Neuron (in vitro differentiated cells): ENCODE results near the gene FRMPD4.

Experiments used
- H2AFZ ChIP-seq: one replicate; pipeline ENCODE4 v1.6.1; 2013; ENCODE audit warnings: low read depth, mild to moderate bottlenecking, inconsistent platforms, low read length, moderate library complexity
- H3K27me3 ChIP-seq: one replicate; pipeline ENCODE4 v1.6.1; 2013; ENCODE audit warnings: low read length; ENCODE audit not compliant: insufficient read depth
- H3K36me3 ChIP-seq: one replicate; pipeline ENCODE4 v1.6.1; 2013; ENCODE audit warnings: low read length; ENCODE audit not compliant: insufficient read depth
- H3K4me1 ChIP-seq: one replicate; pipeline ENCODE4 v1.6.1; 2013; ENCODE audit warnings: low read length; ENCODE audit not compliant: insufficient read depth
- H3K4me3 ChIP-seq: 2 replicates; pipeline ENCODE4 v1.5.1; 2013; ENCODE audit warnings: mild to moderate bottlenecking, low read length, moderate library complexity
- H3K9me3 ChIP-seq: one replicate; pipeline ENCODE4 v1.6.1; 2013; ENCODE audit warnings: low read length

The FRMPD4 gene

GRCh38 chrX:12648995-12649394, 510.7 kb downstream of the FRMPD4 start:
- Histone ChIP-seq H3K36me3 (no peaks in the 10 kb centered on the region), H3K9me3 (no peaks in the 10 kb centered on the region), H2AFZ (no peak overlapping the region), H3K27me3 (no peaks in the 10 kb centered on the region), H3K4me3 (no peak overlapping the region), H3K4me1 (no peaks in the 10 kb centered on the region)

GRCh38 chrX:12657433-12657832, 519.2 kb downstream of the FRMPD4 start:
- H3K27me3 ChIP-seq, result no peaks in the 10 kb centered on the region
- no peaks in the 10 kb centered on the region for H3K9me3 ChIP-seq
- H3K4me3 ChIP-seq, result no peak overlapping the region
- H3K36me3 ChIP-seq, result no peaks in the 10 kb centered on the region
- no peaks in the 10 kb centered on the region for H3K4me1 ChIP-seq
- no peak overlapping the region for H2AFZ ChIP-seq

DNA sequence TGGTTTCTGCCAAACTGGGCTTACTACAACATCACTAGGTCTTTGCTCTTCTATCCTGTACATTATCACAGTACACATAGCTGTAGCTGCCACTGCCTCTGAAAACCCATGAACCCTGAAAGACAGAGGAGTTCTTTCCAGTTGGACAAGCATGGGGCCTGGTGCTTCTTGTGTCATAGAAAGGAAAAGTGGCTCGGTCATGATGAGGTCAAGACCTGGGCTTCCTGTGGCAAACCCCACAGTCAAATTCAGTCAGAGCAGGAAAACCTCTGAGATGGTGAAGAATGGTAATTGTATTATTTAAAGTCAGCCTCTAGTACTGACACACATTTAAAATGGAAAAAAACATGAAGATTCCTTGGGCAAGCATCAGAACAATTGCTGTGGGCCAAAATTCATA, 519.6 kb downstream of the FRMPD4 start:
- Histone ChIP-seq H3K4me3 (no peak overlapping the region), H3K4me1 (no peaks in the 10 kb centered on the region), H3K27me3 (no peaks in the 10 kb centered on the region), H2AFZ (no peak overlapping the region), H3K36me3 (no peaks in the 10 kb centered on the region), H3K9me3 (no peaks in the 10 kb centered on the region)

DNA sequence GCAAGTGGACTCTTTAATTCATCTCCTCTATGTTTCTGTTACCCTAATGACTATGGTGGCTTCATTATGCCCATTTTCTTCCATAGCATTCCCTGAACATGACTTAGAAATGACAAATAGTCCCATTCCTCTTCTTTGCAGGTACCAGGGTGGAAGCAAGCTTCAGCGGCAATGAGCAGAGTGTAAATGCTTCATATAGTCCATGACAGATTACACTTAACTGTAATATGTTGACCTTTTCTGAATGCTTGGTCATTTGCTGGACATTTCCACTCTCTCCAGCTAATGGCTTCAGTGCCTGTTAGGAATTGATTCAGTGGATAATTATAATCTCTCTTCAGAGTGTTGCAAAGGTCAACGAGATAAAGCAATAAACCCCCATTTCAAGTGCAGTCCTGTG, 523.2 kb downstream of the FRMPD4 start:
- no peaks in the 10 kb centered on the region for H3K4me1 ChIP-seq
- H3K27me3 ChIP-seq, result no peaks in the 10 kb centered on the region
- H3K9me3 ChIP-seq, result no peaks in the 10 kb centered on the region
- H3K36me3 ChIP-seq, result no peaks in the 10 kb centered on the region
- no peak overlapping the region for H3K4me3 ChIP-seq
- no peak overlapping the region for H2AFZ ChIP-seq

GRCh38 chrX:12672367-12673106, 534.3 kb downstream of the FRMPD4 start:
- H3K4me1 ChIP-seq, result no peaks in the 10 kb centered on the region
- no peaks in the 10 kb centered on the region for H3K9me3 ChIP-seq
- no peaks in the 10 kb centered on the region for H3K36me3 ChIP-seq
- no peak overlapping the region for H2AFZ ChIP-seq
- H3K4me3 ChIP-seq, result no peak overlapping the region
- H3K27me3 ChIP-seq, result no peaks in the 10 kb centered on the region

DNA sequence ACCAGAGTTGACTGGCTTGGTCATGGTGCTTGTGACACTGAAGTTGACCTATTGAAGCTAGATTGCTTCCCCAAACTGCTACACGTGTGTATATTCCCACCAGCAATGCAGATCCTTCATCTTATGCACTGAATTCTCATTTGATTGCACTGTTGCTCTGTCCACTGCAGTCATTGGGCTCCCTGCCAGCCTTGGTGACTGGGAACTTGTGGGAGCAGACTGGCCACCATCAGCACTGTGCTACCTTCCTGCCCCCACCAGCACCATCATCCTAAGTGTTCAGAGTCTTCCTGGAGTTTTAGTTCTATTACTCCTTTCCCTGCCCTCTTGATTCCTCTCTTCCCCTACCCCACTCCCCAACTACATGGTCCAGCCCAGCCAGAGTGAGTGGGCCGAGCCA, 535.2 kb downstream of the FRMPD4 start:
- H2AFZ ChIP-seq, result no peak overlapping the region
- H3K27me3 ChIP-seq, result no peaks in the 10 kb centered on the region
- H3K36me3 ChIP-seq, result no peaks in the 10 kb centered on the region
- H3K4me1 ChIP-seq, result no peaks in the 10 kb centered on the region
- no peaks in the 10 kb centered on the region for H3K9me3 ChIP-seq
- H3K4me3 ChIP-seq, result no peak overlapping the region

DNA sequence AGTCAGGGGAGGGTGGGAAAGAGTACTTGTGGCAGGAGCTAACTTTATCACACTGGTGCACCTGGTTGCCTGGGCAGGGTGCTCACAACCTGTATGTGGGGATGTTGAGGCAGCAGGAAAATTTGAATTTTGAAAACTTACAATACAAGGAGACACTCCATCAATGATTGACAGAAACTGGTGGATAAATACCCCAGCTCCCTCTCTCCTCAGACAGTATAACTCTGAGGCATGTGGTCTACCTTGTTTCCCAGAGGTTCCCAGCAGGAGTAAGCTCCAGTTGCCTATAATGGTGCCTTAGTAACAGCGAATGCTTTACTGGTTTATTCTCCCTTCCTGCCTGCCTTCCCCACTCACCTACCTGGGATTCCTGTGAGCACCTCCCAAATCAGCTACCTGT, 541.2 kb downstream of the FRMPD4 start:
- Histone ChIP-seq H2AFZ (no peak overlapping the region), H3K9me3 (no peaks in the 10 kb centered on the region), H3K27me3 (no peaks in the 10 kb centered on the region), H3K36me3 (no peaks in the 10 kb centered on the region), H3K4me3 (no peak overlapping the region), H3K4me1 (no peaks in the 10 kb centered on the region)

- Histone ChIP-seq H3K27me3 (no peaks in the 10 kb centered on the region), H3K4me3 (no peak overlapping the region), H3K36me3 (no peaks in the 10 kb centered on the region), H2AFZ (no peak overlapping the region), H3K9me3 (no peaks in the 10 kb centered on the region), H3K4me1 (no peaks in the 10 kb centered on the region)
Observed at GRCh38 chrX:12681047-12681446, 542.8 kb downstream of the FRMPD4 start.

DNA sequence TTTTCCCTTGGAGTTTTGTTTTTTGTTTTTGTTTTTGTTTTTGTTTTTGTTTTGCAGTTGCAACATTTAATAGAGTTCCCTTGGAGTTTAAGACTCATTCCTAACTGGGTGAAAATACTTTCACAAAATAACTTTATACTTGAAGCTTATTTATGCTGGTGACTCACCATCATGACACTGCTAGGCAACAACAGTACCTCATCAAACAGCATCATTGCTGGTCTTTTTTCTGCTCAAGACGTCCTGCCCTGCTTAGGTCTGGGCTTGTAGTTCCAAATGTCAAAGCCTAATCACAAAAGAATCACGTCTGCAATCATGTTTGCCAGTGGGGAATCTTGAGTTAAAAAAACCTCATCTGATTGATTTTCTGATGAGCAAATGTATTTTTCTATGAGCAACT, 547.3 kb downstream of the FRMPD4 start:
- Histone ChIP-seq H3K4me1 (no peaks in the 10 kb centered on the region), H2AFZ (no peak overlapping the region), H3K27me3 (peaks cover 3% of the 10 kb centered on the region), H3K36me3 (no peaks in the 10 kb centered on the region), H3K9me3 (no peaks in the 10 kb centered on the region), H3K4me3 (no peak overlapping the region)

- no peak overlapping the region for H3K4me3 ChIP-seq
- H3K4me1 ChIP-seq, result no peaks in the 10 kb centered on the region
- no peaks in the 10 kb centered on the region for H3K9me3 ChIP-seq
- H2AFZ ChIP-seq, result no peak overlapping the region
- no peaks in the 10 kb centered on the region for H3K36me3 ChIP-seq
- H3K27me3 ChIP-seq, result peaks cover 3% of the 10 kb centered on the region
Observed at GRCh38 chrX:12686331-12686730, 548.1 kb downstream of the FRMPD4 start.

DNA sequence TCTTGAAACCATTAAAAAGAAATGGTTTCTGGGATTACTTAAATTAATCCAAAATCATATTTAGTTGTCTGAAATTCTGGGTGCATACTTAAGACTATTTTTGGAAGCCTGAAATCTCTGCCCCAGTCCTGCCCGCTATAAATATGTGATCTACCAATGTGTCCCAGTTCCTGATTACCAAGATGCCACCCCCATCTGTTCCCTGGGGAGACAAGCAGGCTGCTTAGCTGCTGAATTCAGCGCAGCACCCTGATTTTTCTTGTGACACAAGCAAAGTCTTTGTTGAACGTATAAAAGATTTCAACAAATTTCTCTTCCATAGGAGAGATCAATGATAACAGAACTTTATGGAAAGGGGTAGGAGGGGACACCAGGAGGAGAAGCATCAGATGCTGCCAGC, 552.4 kb downstream of the FRMPD4 start:
- no peaks in the 10 kb centered on the region for H3K9me3 ChIP-seq
- H3K4me1 ChIP-seq, result no peaks in the 10 kb centered on the region
- H3K36me3 ChIP-seq, result no peaks in the 10 kb centered on the region
- H3K27me3 ChIP-seq, result peaks cover 3% of the 10 kb centered on the region
- H3K4me3 ChIP-seq, result no peak overlapping the region
- H2AFZ ChIP-seq, result no peak overlapping the region

- H3K4me3 ChIP-seq, result no peak overlapping the region
- H2AFZ ChIP-seq, result no peak overlapping the region
- H3K9me3 ChIP-seq, result no peaks in the 10 kb centered on the region
- H3K4me1 ChIP-seq, result no peaks in the 10 kb centered on the region
- no peaks in the 10 kb centered on the region for H3K27me3 ChIP-seq
- H3K36me3 ChIP-seq, result no peaks in the 10 kb centered on the region
Observed at GRCh38 chrX:12693754-12694153, 555.5 kb downstream of the FRMPD4 start.

DNA sequence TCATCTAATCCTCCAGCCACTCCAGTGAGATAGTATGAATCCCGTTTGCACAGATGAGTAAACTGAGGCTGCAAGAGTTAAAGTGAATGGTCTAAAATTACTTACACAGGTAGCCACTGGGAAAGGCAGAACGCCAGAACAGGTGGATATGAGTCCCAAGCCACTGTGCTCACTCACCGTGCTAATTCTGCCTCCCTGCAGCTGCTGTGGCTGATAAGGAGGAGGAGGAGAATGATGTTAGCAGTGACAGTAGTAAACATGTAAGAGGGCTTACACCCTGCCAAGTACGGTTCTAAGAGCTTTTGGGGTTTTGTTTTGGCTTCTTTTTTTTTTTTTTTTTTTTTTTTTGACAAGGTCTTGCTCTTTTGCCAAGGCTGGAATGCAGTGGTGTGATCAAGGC, 562.5 kb downstream of the FRMPD4 start:
- Histone ChIP-seq H3K27me3 (no peaks in the 10 kb centered on the region), H3K36me3 (no peaks in the 10 kb centered on the region), H3K4me3 (no peak overlapping the region), H3K9me3 (no peaks in the 10 kb centered on the region), H2AFZ (no peak overlapping the region), H3K4me1 (no peaks in the 10 kb centered on the region)

DNA sequence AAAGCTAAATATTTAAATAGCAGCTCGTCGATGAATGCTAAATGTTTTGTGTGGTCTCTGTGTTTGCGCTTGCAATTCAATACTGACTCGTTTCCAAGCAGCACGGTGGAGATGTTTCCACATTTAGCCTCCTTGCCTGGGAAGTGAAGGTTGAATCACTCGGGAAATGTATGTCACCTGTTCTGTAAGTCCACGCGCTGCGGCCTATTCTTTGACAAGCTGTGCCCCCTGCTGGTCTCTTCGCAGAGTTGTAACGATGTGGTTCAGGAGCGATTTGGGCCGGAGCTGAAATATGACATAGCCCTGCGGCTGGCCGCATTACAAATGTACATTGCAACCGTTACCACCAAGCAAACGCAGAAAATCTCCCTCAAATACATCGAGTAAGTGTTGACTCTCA, 563.4 kb downstream of the FRMPD4 start:
- no peaks in the 10 kb centered on the region for H3K4me1 ChIP-seq
- no peak overlapping the region for H2AFZ ChIP-seq
- H3K4me3 ChIP-seq, result no peak overlapping the region
- H3K9me3 ChIP-seq, result no peaks in the 10 kb centered on the region
- no peaks in the 10 kb centered on the region for H3K36me3 ChIP-seq
- H3K27me3 ChIP-seq, result no peaks in the 10 kb centered on the region
